Hematopoietic multipotent progenitor cell (in vitro differentiated cells): Measurements from ENCODE around the gene LSAMP. TPM values are rescaled to one million over a fixed set of nuclear protein-coding genes. Genes with fewer than 3 reads are reported as not detected.
"Not testable (repeated sequence)": the region's sequence is repeated elsewhere in the genome, so short reads cannot be mapped to it uniquely, and the experiment has no call there.

Experiments used
- DNase-seq, 3 donors: peaks; one replicate each; pipeline ENCODE4 v3.0.0-alpha.2; 2011 to 2015; ENCODE audit warnings: low read depth in 2 of 3, low spot score in 2 of 3
- total RNA-seq: library from RNA; depleted of rRNA; stranded (reverse); fragments of >200 nt; gene quantifications from one replicate; pipeline ENCODE4 v1.2.3, GENCODE V29; 2012

The LSAMP gene
- total RNA-seq, 1 donor = 0.27 TPM

DNA sequence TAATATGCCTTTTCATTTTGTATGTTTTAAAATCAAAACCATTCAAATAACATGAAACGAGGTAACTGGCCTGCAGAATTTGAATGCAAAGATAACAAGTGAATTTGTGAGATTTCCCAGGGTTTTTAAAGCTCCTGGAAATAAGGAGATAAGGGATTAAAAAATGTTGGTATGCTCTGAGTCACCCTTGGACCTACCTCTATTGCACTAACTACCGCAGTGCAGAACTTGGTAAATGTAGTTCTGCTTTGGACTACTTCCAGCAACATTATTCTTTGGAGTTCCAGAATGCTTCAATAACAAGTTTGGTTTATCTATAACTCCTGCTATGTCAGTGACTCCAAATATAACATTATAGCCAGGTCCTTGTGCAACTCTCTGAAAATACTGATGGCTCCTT, 620.2 kb downstream of the LSAMP start:
- no peak for DNase-seq

DNA sequence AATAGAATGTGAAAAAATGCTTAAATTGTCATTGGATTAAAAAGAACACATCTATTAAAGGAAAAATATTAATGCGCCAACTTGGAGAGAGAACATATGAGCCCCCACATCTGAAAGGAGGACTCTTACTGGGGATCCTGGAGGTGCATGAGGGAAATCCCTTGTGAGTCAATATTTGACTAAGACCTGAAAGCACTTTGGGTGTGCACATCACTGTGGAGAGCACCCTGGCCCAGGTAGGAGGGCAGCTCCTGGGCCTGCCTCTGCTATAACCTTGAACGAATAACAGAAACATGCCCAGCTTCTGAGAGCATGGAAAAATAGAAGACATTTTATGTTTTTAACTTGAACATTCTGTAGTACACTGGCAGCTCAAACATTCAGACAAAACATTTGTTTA, 622.2 kb downstream of the LSAMP start:
- no peak for DNase-seq

DNA sequence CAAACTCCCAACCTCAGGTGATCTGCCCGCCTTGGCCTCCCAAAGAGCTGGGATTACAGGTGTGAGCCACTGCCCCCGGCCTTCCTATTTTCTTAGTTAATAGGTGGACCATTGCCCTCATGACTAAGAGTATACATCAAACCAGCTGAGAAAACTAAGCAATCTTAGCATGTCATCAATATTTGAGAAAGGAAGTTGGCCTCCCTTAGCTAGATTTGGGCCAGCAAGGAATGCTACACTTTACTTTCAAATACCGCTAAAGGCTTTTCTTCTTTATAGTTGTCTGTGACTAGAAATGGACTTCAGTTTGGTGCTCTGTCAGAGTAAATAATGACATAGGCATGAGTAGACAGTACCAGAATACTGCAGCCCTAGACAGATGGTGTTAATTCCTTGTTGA, 622.7 kb downstream of the LSAMP start:
- DNase-seq = no peak

DNA sequence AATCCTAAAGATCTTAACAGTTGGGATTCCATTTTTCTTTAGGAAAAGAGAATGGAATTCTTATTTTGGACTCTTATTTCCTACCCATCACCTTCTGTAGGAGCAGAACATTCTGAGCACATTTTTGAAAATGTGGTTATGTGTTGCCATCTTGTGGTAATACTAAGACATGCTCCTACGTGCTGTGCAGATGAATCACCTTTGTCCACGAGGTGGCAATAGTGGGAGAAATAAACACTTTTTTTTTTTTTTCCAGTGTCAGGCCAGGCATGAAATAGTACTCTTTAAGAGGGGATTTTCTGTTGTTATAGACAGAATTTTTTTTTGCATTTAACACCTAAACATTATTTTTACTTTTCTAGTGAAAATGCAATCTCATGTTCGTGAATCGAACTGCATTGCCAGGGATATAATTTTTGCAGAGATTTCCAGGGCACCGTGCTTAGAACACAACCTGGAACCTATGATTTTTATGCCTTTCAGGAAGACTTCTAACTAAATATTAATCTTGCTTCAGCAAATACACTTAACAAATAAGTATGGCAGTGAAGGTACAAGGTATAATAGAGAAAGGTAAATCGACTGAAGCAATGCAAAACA, 625.4 kb downstream of the LSAMP start:
- peak; percentile 54 to 92 (median 83) for DNase-seq

DNA sequence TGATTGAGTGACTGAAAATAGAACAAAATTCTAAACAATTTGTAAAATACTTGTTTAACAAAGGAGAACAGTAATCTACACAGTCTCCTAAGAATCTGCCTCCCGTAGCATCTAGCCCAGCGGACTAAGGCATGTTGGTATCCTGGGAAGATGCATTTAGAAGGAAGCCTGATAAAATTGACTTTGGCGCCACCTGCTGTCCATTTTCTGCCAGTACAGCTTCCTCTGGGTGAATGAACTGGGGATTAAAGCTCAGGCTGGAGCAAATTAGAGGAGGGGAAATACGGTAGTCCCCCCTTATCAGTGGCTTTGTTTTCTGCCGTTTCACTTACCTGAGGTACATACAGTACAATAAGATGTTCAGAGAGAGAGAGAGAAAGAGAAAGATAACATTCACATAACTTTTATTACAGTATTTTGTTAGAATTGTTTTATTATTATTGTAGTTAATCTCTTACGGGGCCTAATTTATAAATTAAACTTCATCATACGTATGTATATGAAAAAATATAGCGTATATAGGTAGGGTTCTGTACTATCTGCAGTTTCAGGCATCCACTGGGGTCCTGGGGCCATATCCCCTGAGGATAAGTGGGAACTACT, 630.4 kb downstream of the LSAMP start:
- peak; percentile 42 to 77 (median 55) for DNase-seq

DNA sequence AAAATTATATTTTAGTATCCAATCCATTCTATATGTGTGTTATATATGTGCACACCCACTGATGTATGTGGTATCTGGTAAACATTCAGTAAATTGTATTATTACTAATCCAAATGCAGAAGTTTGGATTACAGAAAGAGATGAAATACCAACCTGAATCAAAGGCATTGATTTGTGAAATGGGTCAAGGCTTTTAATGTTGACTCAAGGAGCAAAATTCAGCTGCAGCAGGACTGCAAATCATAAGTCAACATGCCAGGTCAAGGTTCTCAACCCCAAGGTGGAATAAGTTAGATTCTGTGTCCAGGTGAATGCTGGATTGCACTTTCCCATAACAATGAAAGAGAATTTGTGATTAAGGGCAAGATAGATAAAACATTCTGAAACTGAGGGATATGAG, 631.3 kb downstream of the LSAMP start:
- DNase-seq = no peak

DNA sequence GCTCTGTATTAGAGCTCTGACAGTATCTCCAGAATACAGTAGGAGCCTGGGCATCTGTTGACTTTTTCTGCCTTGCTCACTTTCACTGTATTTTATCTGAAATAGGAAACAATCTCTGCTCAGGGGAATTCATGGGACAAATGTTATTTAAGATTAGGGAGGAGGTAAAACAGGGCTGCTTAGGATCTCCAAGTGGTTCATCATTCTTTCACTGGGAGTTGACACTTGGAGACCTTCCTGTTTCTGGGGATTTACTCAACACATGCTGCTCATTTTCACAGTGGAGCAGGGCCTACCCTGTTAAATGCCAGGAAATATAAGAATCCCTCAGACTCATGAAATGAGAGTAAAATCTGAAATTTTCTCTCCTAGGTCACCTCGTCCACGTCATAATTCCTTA, 636.5 kb downstream of the LSAMP start:
- no peak for DNase-seq

DNA sequence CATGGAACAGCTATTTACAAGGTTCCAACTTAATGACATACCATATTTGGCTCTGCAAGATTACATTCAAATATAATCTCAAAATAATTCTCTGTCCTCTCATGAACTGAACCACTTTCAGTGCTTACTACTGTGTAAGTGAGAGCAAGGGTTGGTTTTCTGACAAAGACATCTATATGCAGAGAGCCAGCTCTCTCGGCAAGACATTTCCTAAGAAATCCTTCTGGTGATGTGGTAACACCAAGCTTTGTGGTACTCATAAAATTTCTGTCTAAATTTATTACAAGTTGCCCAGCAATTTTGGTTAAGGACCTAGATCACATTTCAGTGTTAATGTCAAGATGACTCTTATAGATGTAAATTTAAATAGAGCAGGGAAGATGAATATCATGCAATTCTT, 637.0 kb downstream of the LSAMP start:
- DNase-seq = no peak

DNA sequence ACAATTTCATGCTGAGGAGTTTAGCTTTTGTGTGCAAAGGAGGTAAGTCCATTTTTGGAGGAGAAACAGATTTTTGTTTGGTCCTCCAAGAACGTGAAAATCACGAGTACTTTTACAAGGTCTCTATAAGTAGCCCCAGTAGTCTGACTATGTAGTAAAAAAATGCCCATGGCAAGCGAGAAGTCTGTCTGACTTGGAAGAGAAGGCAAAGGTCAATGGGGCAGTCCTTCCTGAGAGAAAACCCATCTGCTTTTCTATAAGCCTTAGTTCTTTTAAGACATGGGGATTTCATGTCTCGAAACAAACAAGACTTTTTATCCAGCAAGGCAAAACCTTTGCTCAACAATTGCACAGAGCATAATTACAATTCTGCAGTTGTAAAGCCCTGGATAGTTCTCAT, 638.8 kb downstream of the LSAMP start:
- DNase-seq = no peak

DNA sequence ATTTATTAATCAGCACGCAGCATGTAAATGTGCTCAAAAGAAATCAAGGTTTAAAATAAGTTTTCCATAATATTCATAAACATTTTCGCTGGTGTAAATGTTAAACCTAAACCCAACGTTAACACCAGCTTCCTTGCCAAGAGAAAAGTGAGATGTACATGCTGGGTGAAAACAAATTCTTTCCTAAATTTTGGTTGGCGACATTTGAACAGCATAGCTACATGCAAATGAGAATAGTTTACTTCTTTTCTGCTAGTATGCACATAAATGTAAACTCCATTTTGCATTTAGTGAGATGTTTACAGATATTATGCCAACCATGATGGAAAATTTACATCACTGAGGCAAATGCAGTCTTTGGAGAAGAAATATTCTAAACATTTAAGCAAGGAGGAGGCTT, 639.8 kb downstream of the LSAMP start:
- no peak for DNase-seq

DNA sequence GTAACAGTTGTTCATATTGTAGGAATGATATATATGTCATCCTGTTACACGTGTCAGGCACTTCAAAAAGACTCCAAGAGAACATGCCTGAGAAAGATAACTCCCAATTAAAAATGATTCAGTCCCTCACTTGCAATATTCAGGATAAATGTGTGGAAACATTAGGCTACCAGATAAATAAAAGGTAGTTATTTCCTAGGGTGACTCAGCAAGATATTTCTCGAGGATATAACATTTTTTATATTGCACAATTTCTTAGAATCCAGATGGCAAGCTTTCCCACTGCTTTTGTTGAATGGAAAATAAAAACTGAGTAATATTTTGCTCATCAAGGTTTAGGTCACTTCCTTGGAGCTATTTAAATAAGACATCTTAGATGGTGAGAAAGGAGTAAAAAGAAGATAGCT, 640.6 kb downstream of the LSAMP start:
- DNase-seq = no peak

DNA sequence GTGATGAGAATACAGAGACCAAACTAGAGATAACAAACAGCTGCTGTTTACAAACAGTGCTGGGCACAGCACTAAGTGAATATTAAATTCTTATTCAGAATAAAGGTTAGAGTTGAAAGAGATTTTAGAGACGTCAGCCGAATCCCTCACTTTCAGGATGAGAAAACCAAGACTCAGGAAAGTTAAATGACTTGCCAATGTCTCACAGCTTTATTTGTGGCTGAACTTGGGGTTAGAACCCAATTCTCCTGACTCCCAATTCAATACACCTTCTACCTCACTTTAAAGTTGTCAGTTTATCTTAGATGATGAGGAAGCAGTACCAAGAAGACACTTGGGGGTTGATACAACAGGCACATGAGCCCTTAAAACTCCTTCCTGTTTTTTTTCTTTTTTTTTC, 641.1 kb downstream of the LSAMP start:
- no peak for DNase-seq

DNA sequence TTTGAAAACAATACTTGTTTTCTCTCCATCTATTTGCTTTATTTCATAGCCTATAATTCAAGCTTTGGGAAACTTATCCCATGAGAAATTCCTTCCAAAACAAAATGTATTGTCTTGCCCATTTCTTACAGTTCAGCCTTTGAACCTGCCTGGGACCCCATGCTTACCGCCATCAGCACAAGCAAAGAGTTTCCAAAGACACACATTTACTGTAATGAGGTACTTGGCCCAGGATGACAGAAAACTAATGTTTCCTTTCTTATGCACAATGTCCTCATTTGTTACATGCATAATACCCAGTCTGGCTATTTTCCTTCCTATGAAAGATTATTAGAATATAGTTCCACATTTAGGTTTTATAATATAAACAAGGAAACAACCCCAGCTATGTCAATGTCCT, 641.6 kb downstream of the LSAMP start:
- DNase-seq = no peak

DNA sequence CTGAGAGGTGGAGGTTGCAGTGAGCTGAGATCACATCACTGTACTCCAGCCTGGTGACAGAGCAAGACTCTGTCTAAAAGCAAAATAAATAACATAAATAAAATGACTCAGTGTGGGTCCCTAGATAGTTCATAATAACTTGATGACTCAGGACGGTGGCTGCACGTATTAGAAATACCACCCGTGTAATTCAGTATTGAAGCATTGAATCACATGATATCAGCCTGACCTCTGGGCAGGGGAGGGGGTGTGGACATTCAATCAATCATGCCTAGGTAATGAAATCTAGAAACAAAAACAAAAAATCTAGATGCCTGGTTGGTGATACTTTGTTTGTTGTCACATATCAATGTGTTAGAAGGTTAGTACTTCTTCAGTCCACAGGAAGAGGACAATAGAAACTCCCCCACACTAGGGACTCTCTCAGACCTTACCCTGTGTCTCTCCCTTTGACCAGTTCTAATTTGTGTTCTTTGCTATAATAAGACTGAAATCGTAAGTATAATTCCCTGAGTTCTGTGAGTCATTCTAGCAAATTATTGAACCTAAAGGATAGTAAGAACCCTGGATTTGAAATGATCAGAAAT, 644.7 kb downstream of the LSAMP start:
- DNase-seq = no peak

DNA sequence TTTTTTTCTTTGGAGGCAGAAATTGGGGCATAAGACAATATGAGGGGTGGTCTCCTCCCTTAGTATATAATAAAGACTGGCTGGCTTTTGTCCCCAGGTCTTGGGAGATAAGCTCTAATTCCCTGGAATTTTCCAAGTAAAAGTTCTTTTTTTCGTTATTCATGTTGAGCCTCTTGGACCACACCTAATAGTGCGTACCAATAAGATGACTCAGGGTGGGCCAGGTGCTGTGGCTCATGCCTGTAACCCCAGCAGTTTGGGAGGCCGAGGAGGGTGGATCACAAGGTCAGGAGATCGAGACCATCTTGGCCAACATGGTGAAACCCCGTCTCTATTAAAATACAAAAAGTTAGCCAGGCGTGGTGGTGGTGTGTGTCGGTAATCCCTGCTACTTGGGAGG, 645.2 kb downstream of the LSAMP start:
- DNase-seq = not testable (repeated sequence)

DNA sequence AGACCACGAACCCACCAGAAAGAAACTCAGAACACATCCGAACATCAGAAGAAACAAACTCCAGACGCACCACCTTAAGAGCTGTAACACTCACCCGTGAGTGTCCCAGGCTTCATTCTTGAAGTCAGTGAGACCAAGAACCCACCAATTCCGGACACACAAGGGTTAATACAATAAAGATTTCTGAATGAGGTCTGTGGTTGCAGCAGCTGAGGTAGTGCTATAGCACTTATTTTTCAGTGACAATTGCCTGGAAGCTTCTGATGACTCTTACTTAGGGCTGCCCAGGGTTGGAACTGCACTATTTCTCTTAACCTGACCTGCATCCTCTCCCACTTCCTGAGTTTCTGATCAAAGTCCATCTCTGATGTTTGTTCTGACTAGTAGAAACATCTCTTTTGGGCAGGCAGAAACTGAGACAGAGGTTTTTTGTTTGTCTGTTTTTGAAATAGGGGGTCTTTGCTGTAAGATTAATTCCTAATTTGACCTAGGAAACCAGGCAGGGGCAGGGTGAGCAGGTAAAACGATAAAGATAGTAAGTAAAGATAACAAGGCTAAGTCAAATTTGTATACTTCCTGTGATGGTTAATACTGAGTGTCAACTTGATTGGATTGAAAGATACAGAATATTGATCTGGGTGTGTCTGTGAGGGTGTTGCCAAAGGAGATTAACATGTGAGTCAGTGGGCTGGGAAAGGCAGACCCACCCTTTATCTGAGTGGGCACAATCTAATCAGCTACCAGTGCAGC, 652.9 kb downstream of the LSAMP start:
- peak; percentile 1 to 63 (median 22) for DNase-seq

DNA sequence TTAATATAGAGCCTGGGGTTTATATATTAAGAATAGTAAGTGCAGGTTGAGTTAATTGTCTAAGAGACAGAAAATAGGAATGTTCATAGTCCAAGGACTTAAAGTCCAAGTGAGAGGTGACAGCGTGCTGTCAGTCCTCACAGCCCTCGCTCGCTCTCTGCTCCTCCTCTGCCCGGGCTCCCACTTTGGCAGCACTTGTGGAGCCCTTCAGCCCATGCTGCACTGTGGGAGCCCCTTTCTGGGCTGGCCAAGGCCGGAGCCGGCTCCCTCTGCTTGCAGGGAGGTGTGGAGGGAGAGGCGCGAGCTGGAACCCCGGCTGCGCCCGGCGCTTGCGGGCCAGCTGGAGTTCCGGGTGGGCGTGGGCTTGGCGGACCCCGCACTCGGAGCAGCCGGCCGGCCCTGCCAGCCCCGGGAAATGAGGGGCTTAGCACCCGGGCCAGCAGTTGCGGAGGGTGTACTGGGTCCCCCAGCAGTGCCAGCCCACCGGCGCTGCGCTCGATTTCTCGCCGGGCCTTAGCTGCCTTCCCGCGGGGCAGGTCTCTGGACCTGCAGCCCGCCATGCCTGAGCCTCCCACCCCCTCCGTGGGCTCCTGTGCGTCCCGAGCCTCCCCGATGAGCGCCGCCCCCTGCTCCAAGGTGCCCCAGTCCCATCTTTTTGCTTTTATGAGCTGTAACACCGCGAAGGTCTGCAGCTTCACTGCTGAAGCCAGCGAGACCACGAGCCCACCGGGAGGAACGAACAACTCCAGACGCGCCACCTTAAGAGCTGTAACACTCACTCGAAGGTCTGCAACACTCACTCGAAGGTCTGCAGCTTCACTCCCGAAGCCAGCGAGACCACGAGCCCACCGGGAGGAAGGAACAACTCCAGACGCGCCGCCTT, 653.8 kb downstream of the LSAMP start:
- DNase-seq = not testable (repeated sequence)

DNA sequence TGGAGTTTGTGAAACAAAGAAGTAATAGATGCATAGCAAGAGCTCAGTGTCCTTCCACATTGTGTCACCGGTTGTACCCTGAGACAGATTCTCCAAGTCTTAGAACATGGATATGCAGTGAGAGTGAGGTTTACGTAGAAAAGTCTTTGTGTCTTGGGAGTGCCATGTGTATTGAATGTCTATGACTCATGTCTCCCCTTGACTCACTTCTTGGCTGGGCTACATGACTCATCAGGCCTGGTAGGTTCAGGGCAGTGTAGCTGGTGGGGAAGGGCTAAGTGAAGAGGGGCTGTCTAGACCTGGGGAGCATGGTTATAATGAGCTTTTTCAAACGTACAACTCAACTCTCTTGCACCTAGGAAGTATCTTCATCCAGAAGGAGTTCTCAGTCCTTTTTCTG, 654.5 kb downstream of the LSAMP start:
- DNase-seq = peak in 2 of 3 donors; percentile 53 to 60

DNA sequence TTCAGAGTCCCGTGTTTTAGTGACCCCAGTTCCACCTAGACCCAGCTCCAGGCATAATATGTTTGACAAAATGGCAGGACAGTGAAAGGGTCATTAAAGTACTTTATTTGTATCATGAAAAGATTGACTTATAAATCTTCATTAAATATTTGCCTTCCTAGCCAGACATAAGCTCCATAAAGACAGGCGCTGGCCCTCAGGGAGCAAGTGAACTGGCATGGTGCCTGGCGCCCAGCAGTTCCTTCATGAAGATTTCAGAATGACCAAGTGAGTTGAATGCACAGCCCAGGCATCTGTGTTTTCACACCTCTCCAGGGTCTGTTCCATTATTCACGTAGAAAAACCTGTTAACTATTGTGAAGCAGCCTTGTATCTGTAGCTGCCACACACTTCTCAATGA, 655.8 kb downstream of the LSAMP start:
- no peak for DNase-seq

DNA sequence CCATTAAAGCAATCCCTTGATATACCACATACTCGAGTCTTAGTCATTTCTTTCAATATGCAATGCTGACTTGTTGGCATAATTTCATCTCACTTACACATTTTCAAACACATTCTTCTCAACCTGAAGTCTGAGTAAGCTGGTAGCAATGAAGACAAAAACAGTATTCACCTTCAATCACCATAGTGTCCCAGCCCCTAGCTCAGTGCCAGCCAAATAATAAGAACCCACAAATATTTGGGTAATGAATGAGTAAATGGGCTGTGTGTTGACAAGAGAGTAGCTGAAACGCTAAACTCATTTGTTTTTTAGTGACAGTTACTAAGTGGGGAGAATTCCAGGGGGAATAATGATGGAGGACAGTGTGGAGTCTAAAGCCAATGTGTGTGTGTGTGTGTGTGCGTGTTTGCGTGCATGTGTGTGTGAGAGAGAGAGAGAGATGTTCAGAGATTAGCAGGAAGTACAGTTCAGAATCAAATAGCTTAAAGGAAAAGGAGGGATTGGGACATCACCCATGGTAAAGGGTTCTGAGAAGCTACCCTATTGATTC, 656.3 kb downstream of the LSAMP start:
- no peak for DNase-seq

DNA sequence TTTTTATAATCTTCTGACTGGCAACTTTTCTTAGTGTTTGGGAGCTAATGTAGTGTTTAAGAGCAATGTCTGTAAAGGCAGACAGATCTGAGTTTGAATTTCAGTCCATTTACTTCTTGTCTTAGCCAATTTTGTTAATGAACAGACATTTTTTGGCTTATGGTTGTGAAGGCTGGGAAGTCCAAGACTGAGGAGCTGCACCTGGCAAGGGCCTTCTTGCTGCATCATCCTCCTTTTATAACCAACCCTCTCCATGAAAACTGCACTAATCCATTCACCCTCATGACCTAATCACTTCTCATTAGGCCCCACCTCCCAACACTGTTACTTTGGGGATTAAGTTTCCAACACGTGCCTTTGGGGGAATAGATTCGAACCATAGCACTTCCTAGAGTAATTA, 657.5 kb downstream of the LSAMP start:
- no peak for DNase-seq
